ENCODE results near the gene ASTE1.

GRCh38 chr3:131033480-131034080 is 7.0 kb upstream of the ASTE1 start:
- TF ChIP-seq CTCF (IDR thresholded peaks at IDR 0.05; ENCODE audit: poor library complexity, severe bottlenecking): peak; percentile 80
- no peak for TF ChIP-seq EP300 (conservative IDR thresholded peaks at IDR 0.05; ENCODE audit: poor library complexity, severe bottlenecking)
- TF ChIP-seq REST (IDR thresholded peaks at IDR 0.05; ENCODE audit: borderline replicate concordance): no peak

Measured in neural cell (in vitro differentiated cells).